Right lobe of liver (tissue), 4 donors: ENCODE results near the gene KIF9.

ENCODE experiments used
- CTCF ChIP-seq, 4 donors: fragments of 200-600 bp in 3 of 4; fragments of 450-650 bp in 1 of 4; IDR thresholded peaks; one replicate each; pipeline versions ENCODE4 v1.5.1 to v1.8.0; 2016 to 2022; ENCODE audit warnings: antibody characterized with exemption in 4 of 4, mild to moderate bottlenecking in 2 of 4
- POLR2A ChIP-seq: fragments of 450-650 bp; IDR thresholded peaks from one replicate; pipeline ENCODE4 v1.6.1; 2017; ENCODE audit warnings: antibody characterized with exemption, mild to moderate bottlenecking
- donor health status: DM: no; HTN: no; CAD: no.
- donor health status: DM: no; HTN: no; CAD: no.
- donor health status: DM: no; HTN: yes; CAD: no.

GRCh38 chr3:47282424-47283192, at the start of gene KIF9, which contains the start of gene KLHL18:
- TF ChIP-seq POLR2A (peak; percentile 62), CTCF (IDR thresholded peaks at IDR 0.05) (peak in 1 of 4 donors; percentile 19)
